K562 (cell line): ENCODE data around the gene ADNP2. TPM values are rescaled to one million over a fixed set of nuclear protein-coding genes. Genes with fewer than 3 reads are reported as not detected.

Source experiments
- ATAC-seq: fragments of 200-7000 bp; cut with Tn5 transposase; 3 replicates; pipeline ENCODE4 v1.9.1; 2020; ENCODE audit warnings: moderate library complexity
- BruUV-seq: library from RNA; stranded (reverse); fragments of 400-500 nt; replicated peaks from 2 replicates; lab custom pipeline; 2021; lab: Mats Ljungman, UMichigan
- CTCF ChIA-PET: fragments of 300-600 bp; formaldehyde crosslinking; extraction: SDS; loops from one replicate; lab custom pipeline; 2021; ENCODE audit warnings: low intra/inter-chr PET ratio; lab: Yijun Ruan, JAX
- POLR2A ChIA-PET: fragments of 300-600, 350-650 bp; sonication (Branson Sonifier 250); formaldehyde crosslinking; extraction: SDS; loops from one replicate; lab custom pipeline; 2021; ENCODE audit warnings: antibody characterized with exemption, inconsistent platforms; lab: Yijun Ruan, JAX
- DNase-seq, 4 experiments: peaks; one replicate each; pipeline versions ENCODE4 v3.0.0 to v3.0.0-alpha.2; 2011 to 2018; ENCODE audit warnings: low spot score in 3 of 4, mixed read lengths in 3 of 4; ENCODE audit errors: extremely low read depth in 1 of 4
- FAIRE-seq: peaks from 2 replicates; lab custom pipeline; 2011; peaks lifted over from hg19 to GRCh38; lab: Jason Lieb, UNC
- H2AFZ ChIP-seq: 2 replicates; pipeline ENCODE4 v1.6.0; 2011; ENCODE audit warnings: low read depth, low read length, control low read depth, inconsistent platforms
- H3K27ac ChIP-seq: fragments of 200-600 bp; 3 replicates; pipeline ENCODE4 v1.8.0; 2011; ENCODE audit warnings: low read depth, mild to moderate bottlenecking, control low read depth, inconsistent platforms, low read length, moderate library complexity, mixed read lengths; ENCODE audit errors: extremely low read depth
- H3K27me3 ChIP-seq, 2 experiments: fragments of 300-600 bp in 1 of 2; 2 replicates in 1 of 2; 3 replicates in 1 of 2; pipeline versions ENCODE4 v1.6.0 to v1.8.0; 2011; ENCODE audit warnings: inconsistent platforms in 2 of 2, low read length in 2 of 2, mild to moderate bottlenecking in 1 of 2, mixed read lengths in 1 of 2, moderate library complexity in 1 of 2; ENCODE audit not compliant: control insufficient read depth in 2 of 2, insufficient read depth in 2 of 2
- H3K36me3 ChIP-seq: fragments of 300-600 bp; 3 replicates; pipeline ENCODE4 v1.8.0; 2011; ENCODE audit warnings: mild to moderate bottlenecking, low read length, inconsistent platforms; ENCODE audit not compliant: control insufficient read depth, insufficient read depth
- H3K4me1 ChIP-seq, 2 experiments: fragments of 200-600 bp in 1 of 2; replicated peaks in 1 of 2; 2 replicates in 1 of 2; 3 replicates in 1 of 2; pipeline versions ENCODE4 v1.5.1 to v1.8.0; 2011; ENCODE audit warnings: inconsistent platforms in 2 of 2, low read length in 2 of 2, mild to moderate bottlenecking in 1 of 2, mixed read lengths in 1 of 2, moderate library complexity in 1 of 2; ENCODE audit not compliant: control insufficient read depth in 2 of 2, insufficient read depth in 2 of 2
- H3K4me2 ChIP-seq: 2 replicates; pipeline ENCODE4 v1.6.1; 2011; ENCODE audit warnings: low read length, control low read depth, inconsistent platforms, mixed read lengths; ENCODE audit not compliant: insufficient read depth
- H3K4me3 ChIP-seq: fragments of 200-600 bp; sonication (generic), shearing (Covaris generic); 2 replicates; pipeline ENCODE4 v1.5.1; 2016; ENCODE audit warnings: control low read depth, inconsistent platforms
- H3K79me2 ChIP-seq: fragments of 200-600 bp; 3 replicates; pipeline ENCODE4 v1.8.0; 2011; ENCODE audit warnings: low read length, inconsistent platforms; ENCODE audit not compliant: control insufficient read depth, insufficient read depth
- H3K9ac ChIP-seq, 2 experiments: 2 replicates each; pipeline versions ENCODE4 v1.6.0 to v1.6.1; 2011; ENCODE audit warnings: low read depth in 2 of 2, low read length in 2 of 2, control low read depth in 1 of 2, inconsistent platforms in 1 of 2, mild to moderate bottlenecking in 1 of 2, mixed read lengths in 1 of 2; ENCODE audit not compliant: insufficient read depth in 1 of 2
- H3K9me1 ChIP-seq: one replicate; pipeline ENCODE4 v1.6.0; 2011; ENCODE audit warnings: inconsistent platforms, mild to moderate bottlenecking, low read length, moderate library complexity; ENCODE audit not compliant: control insufficient read depth, insufficient read depth
- H3K9me3 ChIP-seq: replicated peaks from 2 replicates; pipeline ENCODE4 v1.5.1; 2011; ENCODE audit warnings: low read depth, low read length, inconsistent platforms; ENCODE audit not compliant: control insufficient read depth, insufficient read depth
- H4K20me1 ChIP-seq: replicated peaks from 2 replicates; pipeline ENCODE4 v1.6.1; 2011; ENCODE audit warnings: low read length, inconsistent platforms, mixed read lengths; ENCODE audit not compliant: control insufficient read depth, insufficient read depth
- CBFA2T3 ChIP-seq: fragments of 450-650 bp; IDR thresholded peaks from 2 replicates; pipeline ENCODE4 v1.6.1; 2017
- ETV5 ChIP-seq: sonication (generic); formaldehyde crosslinking; IDR thresholded peaks from 2 replicates; pipeline ENCODE4 v1.4.0; 2020; ENCODE audit warnings: low read depth, mild to moderate bottlenecking, missing genetic modification reagents
- KDM4B ChIP-seq, 2 experiments: fragments of 450-650 bp in 1 of 2; sonication (generic) in 1 of 2; IDR thresholded peaks; 2 replicates each; pipeline ENCODE4 v1.6.1; 2016 to 2017; ENCODE audit warnings: borderline replicate concordance in 2 of 2, antibody characterized with exemption in 1 of 2, low read depth in 1 of 2, mild to moderate bottlenecking in 1 of 2
- KLF16 ChIP-seq: IDR thresholded peaks from 2 replicates; pipeline ENCODE4 v1.6.1; 2016; ENCODE audit warnings: antibody characterized with exemption
- PBX2 ChIP-seq, 2 experiments: IDR thresholded peaks in 1 of 2; conservative IDR thresholded peaks in 1 of 2; 2 replicates each; pipeline ENCODE4 v1.6.1; 2016; ENCODE audit warnings: low read depth in 2 of 2, mild to moderate bottlenecking in 1 of 2, missing compliant biosample characterization in 1 of 2, missing genetic modification characterization in 1 of 2, moderate library complexity in 1 of 2
- PKNOX1 ChIP-seq: fragments of 450-650 bp; IDR thresholded peaks from 2 replicates; pipeline ENCODE4 v1.6.1; 2016
- SMAD3 ChIP-seq: fragments of 450-650 bp; formaldehyde crosslinking; conservative IDR thresholded peaks from 2 replicates; pipeline ENCODE4 v1.4.0; 2020; ENCODE audit warnings: mild to moderate bottlenecking
- SUPT5H ChIP-seq: fragments of 450-650 bp; IDR thresholded peaks from 2 replicates; pipeline ENCODE4 v1.6.1; 2016
- TEAD1 ChIP-seq, 2 experiments: fragments of 450-650 bp in 1 of 2; sonication (generic) in 1 of 2; formaldehyde crosslinking; IDR thresholded peaks; 2 replicates each; pipeline versions ENCODE4 v1.4.0 to v1.8.0; 2020 to 2022; ENCODE audit warnings: mild to moderate bottlenecking in 2 of 2, missing genetic modification reagents in 1 of 2
- ZBTB7A ChIP-seq: IDR thresholded peaks from 2 replicates; pipeline ENCODE4 v1.6.1; 2011; ENCODE audit warnings: low read depth, mild to moderate bottlenecking, low read length, moderate library complexity, borderline replicate concordance; ENCODE audit not compliant: control insufficient read depth
- ZNF316 ChIP-seq: fragments of 450-650 bp; IDR thresholded peaks from 2 replicates; pipeline ENCODE4 v1.6.1; 2016
- WGBS: fragments of 100-300 bp; shearing (Covaris generic); methylation state at CpG from one replicate; pipeline ENCODE4 v1.1.6; 2016; ENCODE audit warnings: low coverage, mixed read lengths; ENCODE audit not compliant: insufficient coverage; ENCODE audit errors: missing lambda C conversion rate; 5-methylcytosine and 5-hydroxymethylcytosine counted together
- in situ Hi-C: fragments of 300-500 bp; cut with MboI; formaldehyde crosslinking; loops from 4 replicates; pipeline ENCODE4 v1.15.0; 2018; ENCODE audit warnings: inconsistent platforms, mixed read lengths
- intact Hi-C: fragments of 100-400 bp; cut with micrococcal nuclease; formaldehyde crosslinking; loops from 2 replicates; pipeline ENCODE4 v1.14.2; 2022
- polyA plus RNA-seq, 8 experiments: library from polyadenylated mRNA; depleted of rRNA in 4 of 8; stranded (reverse) in 5 of 8; unstranded in 3 of 8; fragments of >200 nt; fragmentation: Nextera tagmentation in 2 of 8; fragmentation: Illumina TruSeq in 1 of 8; extraction: Ambion mirVana in 2 of 8; extraction: Trizol in 1 of 8; gene quantifications; 2 replicates each; pipeline versions ENCODE4 v1.2.1 to v1.2.3, GENCODE V29; 2011 to 2014; ENCODE audit warnings: inconsistent platforms in 1 of 8, missing spikeins in 1 of 8
- total RNA-seq, 7 experiments: library from RNA; depleted of rRNA in 6 of 7; stranded (reverse); fragments of >200 nt in 6 of 7; fragmentation: Illumina TruSeq in 2 of 7; extraction: Trizol in 2 of 7; gene quantifications; 2 replicates each; pipeline versions ENCODE4 v1.2.1 to v1.2.3, GENCODE V29; 2011 to 2021; ENCODE audit warnings: low replicate concordance in 1 of 7
- TF ChIP-seq, protein P1 (sequence below): fragments of 450-650 bp; IDR thresholded peaks from 2 replicates; pipeline ENCODE4 v1.6.1; 2017; ENCODE audit warnings: antibody characterized with exemption, mild to moderate bottlenecking
- TF ChIP-seq, protein P2 (sequence below): sonication (generic); formaldehyde crosslinking; IDR thresholded peaks from 2 replicates; pipeline ENCODE4 v1.8.0; 2023; ENCODE audit warnings: mild to moderate bottlenecking, missing genetic modification reagents

Gene ADNP2
- total and polyA plus RNA-seq, 9 of the 15 experiments (the other 6 are each of a cell fraction or from before 2014, with no cell fraction given): 5.8 to 24.3 (median 16.0) TPM

- H3K4me1 ChIP-seq: no peaks in the 10 kb centered on the region
- H4K20me1 ChIP-seq: no peaks in the 10 kb centered on the region
- in situ Hi-C loops (no loop called here), intact Hi-C loops (no loop called here)
- CTCF ChIA-PET: no interaction called here
- no peak overlapping the region for H3K4me2 ChIP-seq
- H3K27ac ChIP-seq: no peak overlapping the region
- H3K9ac ChIP-seq: no peak overlapping the region
- BruUV-seq: no TSS peak
- no peaks in the 10 kb centered on the region for H3K79me2 ChIP-seq
- no peak for ATAC-seq
- POLR2A ChIA-PET: no interaction called here
- H3K27me3 ChIP-seq: peaks cover 0 to 3% of the 10 kb centered on the region in 2 experiments; a peak in 3 of 5 replicates
- no peak for DNase-seq
- no peaks in the 10 kb centered on the region for H3K9me1 ChIP-seq
- no peaks in the 10 kb centered on the region for H3K9me3 ChIP-seq
- no peaks in the 10 kb centered on the region for H3K36me3 ChIP-seq
- H2AFZ ChIP-seq: no peak overlapping the region
- WGBS: 4% methylated on average over 7 of the region's 7 CpGs
- no peak for FAIRE-seq
- H3K4me3 ChIP-seq: no peak overlapping the region
- TF ChIP-seq, protein P1, sequence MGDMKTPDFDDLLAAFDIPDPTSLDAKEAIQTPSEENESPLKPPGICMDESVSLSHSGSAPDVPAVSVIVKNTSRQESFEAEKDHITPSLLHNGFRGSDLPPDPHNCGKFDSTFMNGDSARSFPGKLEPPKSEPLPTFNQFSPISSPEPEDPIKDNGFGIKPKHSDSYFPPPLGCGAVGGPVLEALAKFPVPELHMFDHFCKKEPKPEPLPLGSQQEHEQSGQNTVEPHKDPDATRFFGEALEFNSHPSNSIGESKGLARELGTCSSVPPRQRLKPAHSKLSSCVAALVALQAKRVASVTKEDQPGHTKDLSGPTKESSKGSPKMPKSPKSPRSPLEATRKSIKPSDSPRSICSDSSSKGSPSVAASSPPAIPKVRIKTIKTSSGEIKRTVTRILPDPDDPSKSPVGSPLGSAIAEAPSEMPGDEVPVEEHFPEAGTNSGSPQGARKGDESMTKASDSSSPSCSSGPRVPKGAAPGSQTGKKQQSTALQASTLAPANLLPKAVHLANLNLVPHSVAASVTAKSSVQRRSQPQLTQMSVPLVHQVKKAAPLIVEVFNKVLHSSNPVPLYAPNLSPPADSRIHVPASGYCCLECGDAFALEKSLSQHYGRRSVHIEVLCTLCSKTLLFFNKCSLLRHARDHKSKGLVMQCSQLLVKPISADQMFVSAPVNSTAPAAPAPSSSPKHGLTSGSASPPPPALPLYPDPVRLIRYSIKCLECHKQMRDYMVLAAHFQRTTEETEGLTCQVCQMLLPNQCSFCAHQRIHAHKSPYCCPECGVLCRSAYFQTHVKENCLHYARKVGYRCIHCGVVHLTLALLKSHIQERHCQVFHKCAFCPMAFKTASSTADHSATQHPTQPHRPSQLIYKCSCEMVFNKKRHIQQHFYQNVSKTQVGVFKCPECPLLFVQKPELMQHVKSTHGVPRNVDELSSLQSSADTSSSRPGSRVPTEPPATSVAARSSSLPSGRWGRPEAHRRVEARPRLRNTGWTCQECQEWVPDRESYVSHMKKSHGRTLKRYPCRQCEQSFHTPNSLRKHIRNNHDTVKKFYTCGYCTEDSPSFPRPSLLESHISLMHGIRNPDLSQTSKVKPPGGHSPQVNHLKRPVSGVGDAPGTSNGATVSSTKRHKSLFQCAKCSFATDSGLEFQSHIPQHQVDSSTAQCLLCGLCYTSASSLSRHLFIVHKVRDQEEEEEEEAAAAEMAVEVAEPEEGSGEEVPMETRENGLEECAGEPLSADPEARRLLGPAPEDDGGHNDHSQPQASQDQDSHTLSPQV: no peak
- no peak for TF ChIP-seq CBFA2T3
- no peak for TF ChIP-seq TEAD1 (CRISPR knock-in tag; IDR thresholded peaks at IDR 0.05)
- peak; percentile 67; the same call in 1 of the 2 replicates for TF ChIP-seq PKNOX1
- no peak for TF ChIP-seq SUPT5H
- TF ChIP-seq, protein P2, sequence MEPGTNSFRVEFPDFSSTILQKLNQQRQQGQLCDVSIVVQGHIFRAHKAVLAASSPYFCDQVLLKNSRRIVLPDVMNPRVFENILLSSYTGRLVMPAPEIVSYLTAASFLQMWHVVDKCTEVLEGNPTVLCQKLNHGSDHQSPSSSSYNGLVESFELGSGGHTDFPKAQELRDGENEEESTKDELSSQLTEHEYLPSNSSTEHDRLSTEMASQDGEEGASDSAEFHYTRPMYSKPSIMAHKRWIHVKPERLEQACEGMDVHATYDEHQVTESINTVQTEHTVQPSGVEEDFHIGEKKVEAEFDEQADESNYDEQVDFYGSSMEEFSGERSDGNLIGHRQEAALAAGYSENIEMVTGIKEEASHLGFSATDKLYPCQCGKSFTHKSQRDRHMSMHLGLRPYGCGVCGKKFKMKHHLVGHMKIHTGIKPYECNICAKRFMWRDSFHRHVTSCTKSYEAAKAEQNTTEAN (CRISPR knock-in tag): no peak
- TF ChIP-seq ETV5 (CRISPR knock-in tag): no peak
- no peak for TF ChIP-seq ZNF316
- no peak for TF ChIP-seq PBX2 (CRISPR knock-in tag; IDR thresholded peaks at IDR 0.05; ENCODE audit: low read depth)
- TF ChIP-seq PBX2 (tag; conservative IDR thresholded peaks at IDR 0.05; ENCODE audit: low read depth): peak; percentile 67
- no peak for TF ChIP-seq KDM4B (IDR thresholded peaks at IDR 0.05; ENCODE audit: borderline replicate concordance in 2 of 2, low read depth in 1 of 2)
- TF ChIP-seq SMAD3: no peak
- TF ChIP-seq ZBTB7A: no peak
- no peak for TF ChIP-seq KLF16
Observed at GRCh38 chr18:80161781-80162417, 52.8 kb downstream of the ADNP2 start.
